Transverse colon (tissue), 4 donors: ENCODE data around the gene ADAM22. TPM values are rescaled to one million over a fixed set of nuclear protein-coding genes. Genes with fewer than 3 reads are reported as not detected.
"Not testable (repeated sequence)": the region's sequence is repeated elsewhere in the genome, so short reads cannot be mapped to it uniquely, and the experiment has no call there.

Source experiments
- DNase-seq: peaks from one replicate; pipeline ENCODE4 v3.0.0-alpha.2; 2019
- H3K27ac ChIP-seq, 4 donors: fragments of 200-600 bp; sonication (generic); 2 replicates each; pipeline ENCODE4 v1.5.1; 2016 to 2018; ENCODE audit warnings: inconsistent platforms in 4 of 4
- H3K27me3 ChIP-seq: fragments of 200-600 bp; sonication (generic); 2 replicates; pipeline ENCODE4 v1.5.1; 2017; ENCODE audit warnings: inconsistent platforms
- H3K36me3 ChIP-seq, 4 donors: fragments of 200-600 bp; sonication (generic); 2 replicates each; pipeline ENCODE4 v1.5.1; 2017 to 2019; ENCODE audit warnings: inconsistent platforms in 4 of 4
- H3K4me1 ChIP-seq, 4 donors: fragments of 200-600 bp; sonication (generic); 2 replicates each; pipeline ENCODE4 v1.5.1; 2017 to 2020; ENCODE audit warnings: inconsistent platforms in 4 of 4
- H3K4me3 ChIP-seq, 4 donors: fragments of 200-600 bp; sonication (generic); 1 replicate in 1 of 4; 2 replicates in 3 of 4; pipeline versions ENCODE4 v1.5.1 to v1.6.1; 2017 to 2019; ENCODE audit warnings: inconsistent platforms in 4 of 4
- H3K9me3 ChIP-seq, 2 donors: fragments of 200-600 bp; sonication (generic); 2 replicates each; pipeline ENCODE4 v1.5.1; 2017 to 2019; ENCODE audit warnings: inconsistent platforms in 2 of 2
- CTCF ChIP-seq, 5 experiments: fragments of 200-600 bp in 3 of 5; fragments of 450-650 bp in 2 of 5; sonication (generic) in 3 of 5; IDR thresholded peaks; 1 replicate in 2 of 5; 2 replicates in 3 of 5; pipeline ENCODE4 v1.5.1; 2016 to 2017; ENCODE audit warnings: antibody characterized with exemption in 5 of 5, inconsistent platforms in 3 of 5, mild to moderate bottlenecking in 2 of 5, moderate library complexity in 1 of 5
- EP300 ChIP-seq: sonication (generic); formaldehyde crosslinking; IDR thresholded peaks from one replicate; pipeline ENCODE4 v1.6.1; 2017; ENCODE audit warnings: antibody characterized with exemption, low read depth
- POLR2A ChIP-seq: fragments of 450-650 bp; IDR thresholded peaks from one replicate; pipeline ENCODE4 v1.6.1; 2016; ENCODE audit warnings: antibody characterized with exemption, mild to moderate bottlenecking, moderate library complexity
- POLR2AphosphoS5 ChIP-seq, 3 donors: sonication (generic); formaldehyde crosslinking; IDR thresholded peaks; one replicate each; pipeline ENCODE4 v1.6.1; 2016; ENCODE audit warnings: antibody characterized with exemption in 3 of 3
- WGBS, 2 donors: methylation state at CpG; one replicate each; pipeline ENCODE4 v1.1.5; 2018; ENCODE audit warnings: low coverage in 1 of 2; 5-methylcytosine and 5-hydroxymethylcytosine counted together
- in situ Hi-C, 4 donors: fragments of 200-750 bp; cut with MboI; loops; one replicate each; pipeline versions ENCODE4 v1.15.0 to v1.15.1; 2017; ENCODE audit warnings: low sequenced_read_pairs in 3 of 4, low pct_ligation_motif_present in 1 of 4, low pct_unique_long_range_greater_than_20kb in 1 of 4
- intact Hi-C: fragments of 100-400 bp; cut with DNase I; formaldehyde crosslinking; loops from one replicate; pipeline ENCODE4 v1.15.1; 2023; ENCODE audit warnings: low total_unique reads
- total RNA-seq, 4 donors: library from RNA; depleted of rRNA; stranded (reverse); fragments of >200 nt; gene quantifications; one replicate each; pipeline ENCODE4 v1.1.0, GENCODE V29; 2016

The ADAM22 gene
- total RNA-seq, 4 donors from 2014 or later = 3.8 to 17.3 (median 6.0) TPM

- no peak for TF ChIP-seq CTCF (IDR thresholded peaks at IDR 0.05)
- TF ChIP-seq POLR2A = no peak
- TF ChIP-seq EP300 = no peak
- no peak for TF ChIP-seq POLR2AphosphoS5 (IDR thresholded peaks at IDR 0.05)
- 69 to 92% methylated on average over 1 of the region's 1 CpG for WGBS, 2 donors
- Histone ChIP-seq H3K4me3 (no peak overlapping the region), H3K27ac (no peak overlapping the region), H3K9me3 (no peaks in the 10 kb centered on the region), H3K27me3 (no peaks in the 10 kb centered on the region), H3K4me1 (no peaks in the 10 kb centered on the region), H3K36me3 (no peaks in the 10 kb centered on the region)
- intact Hi-C loops = no loop called here
- in situ Hi-C loops = no loop called here
- DNase-seq = no peak
These were observed 15.3 kb upstream of the ADAM22 start for GRCh38 chr7:87918740-87919139.

- Histone ChIP-seq H3K36me3 (no peaks in the 10 kb centered on the region), H3K4me3 (no peak overlapping the region), H3K27me3 (no peaks in the 10 kb centered on the region), H3K27ac (no peak overlapping the region), H3K4me1 (no peaks in the 10 kb centered on the region), H3K9me3 (no peaks in the 10 kb centered on the region)
- intact Hi-C loops = no loop called here
- DNase-seq = no peak
- no peak for TF ChIP-seq POLR2A
- TF ChIP-seq POLR2AphosphoS5 (IDR thresholded peaks at IDR 0.05) = no peak
- no peak for TF ChIP-seq EP300
- TF ChIP-seq CTCF (IDR thresholded peaks at IDR 0.05) = no peak
- in situ Hi-C loops = no loop called here
- WGBS, 2 donors = 93 to 95% methylated on average over 5 to 6 of the region's 6 CpGs
These were observed 14.2 kb upstream of the ADAM22 start for GRCh38 chr7:87919875-87920274.

- DNase-seq = no peak
- H3K36me3 ChIP-seq = no peaks in the 10 kb centered on the region
- no peaks in the 10 kb centered on the region for H3K4me1 ChIP-seq
- H3K27me3 ChIP-seq = no peaks in the 10 kb centered on the region
- H3K27ac ChIP-seq = no peak overlapping the region
- no peak overlapping the region for H3K4me3 ChIP-seq
- TF ChIP-seq POLR2AphosphoS5 (IDR thresholded peaks at IDR 0.05) = no peak
- TF ChIP-seq EP300 = no peak
- TF ChIP-seq CTCF (IDR thresholded peaks at IDR 0.05) = no peak
- TF ChIP-seq POLR2A = no peak
- intact Hi-C loops = no loop called here
- in situ Hi-C loops = no loop called here
- 85% methylated on average over 5 of the region's 5 CpGs; no CpG with 5 or more reads in 1 of the 2 donors for WGBS, 2 donors
- no peaks in the 10 kb centered on the region for H3K9me3 ChIP-seq
These were observed 13.5 kb upstream of the ADAM22 start for GRCh38 chr7:87920578-87920977.

- H3K9me3 ChIP-seq, DNase-seq, H3K27me3 ChIP-seq, H3K36me3 ChIP-seq, H3K27ac ChIP-seq, H3K4me1 ChIP-seq, in situ Hi-C loops, intact Hi-C loops, H3K4me3 ChIP-seq: not testable (repeated sequence)
- 81 to 93% methylated on average over 5 to 8 of the region's 8 CpGs for whole genome bisulfite sequencing, 2 donors
These were observed 11.2 kb upstream of the ADAM22 start for GRCh38 chr7:87922759-87923395.
